Measurements from ENCODE around the gene PTPRG. TPM values are rescaled to one million over a fixed set of nuclear protein-coding genes. Genes with fewer than 3 reads are reported as not detected.

PTPRG gene
- total and polyA plus RNA-seq, 2 experiments from 2014 or later: 24.4 to 131 TPM

- Histone ChIP-seq H3K79me2 (replicated peaks; ENCODE audit: insufficient read depth) (no peaks in the 10 kb centered on the region), H3K4me3 (no peak overlapping the region), H3F3A (replicated peaks; ENCODE audit: low read depth) (no peaks in the 10 kb centered on the region), H4K20me1 (replicated peaks; ENCODE audit: insufficient read depth) (no peaks in the 10 kb centered on the region), H3K27ac (ENCODE audit: low read depth) (no peak overlapping the region), H3K9me2 (ENCODE audit: insufficient read depth) (no peaks in the 10 kb centered on the region), H3K27me3 (ENCODE audit: insufficient read depth) (no peaks in the 10 kb centered on the region), H3K36me3 (ENCODE audit: insufficient read depth) (no peaks in the 10 kb centered on the region), H3K4me2 (no peak overlapping the region), H3K4me1 (ENCODE audit: insufficient read depth) (peaks cover 3% of the 10 kb centered on the region; the same call in 1 of the 2 replicates), H2AFZ (no peak overlapping the region)
- no peak overlapping the region for H3K27ac Mint-ChIP-seq
- H3K4me3 Mint-ChIP-seq: no peak overlapping the region
- TF ChIP-seq CREB1 (CRISPR knock-in tag; IDR thresholded peaks at IDR 0.05; ENCODE audit: low read depth): no peak
- TF ChIP-seq ZNF114 (CRISPR knock-in tag; IDR thresholded peaks at IDR 0.05): no peak
- TF ChIP-seq ZNF462 (CRISPR knock-in tag; IDR thresholded peaks at IDR 0.05): no peak
- no peak for TF ChIP-seq EZH2phosphoT487 (IDR thresholded peaks at IDR 0.05; ENCODE audit: unreplicated experiment)
- no peak for TF ChIP-seq POLR2AphosphoS5 (IDR thresholded peaks at IDR 0.05; ENCODE audit: low read depth)
- no peak for TF ChIP-seq REST (IDR thresholded peaks at IDR 0.05; ENCODE audit: unreplicated experiment)
- no peak for TF ChIP-seq JUNB (IDR thresholded peaks at IDR 0.05; ENCODE audit: unreplicated experiment)
- no peak for TF ChIP-seq ETS1 (IDR thresholded peaks at IDR 0.05)
- TF ChIP-seq ZNF331 (CRISPR knock-in tag; IDR thresholded peaks at IDR 0.05; ENCODE audit: low read depth): no peak
- TF ChIP-seq EZH2 (IDR thresholded peaks at IDR 0.05; ENCODE audit: low read depth, unreplicated experiment): no peak
- no peak for TF ChIP-seq CTCF (conservative IDR thresholded peaks at IDR 0.05; ENCODE audit: low read depth in 2 of 2)
- TF ChIP-seq STAT1 (IDR thresholded peaks at IDR 0.05; ENCODE audit: unreplicated experiment): no peak
- TF ChIP-seq NANOG (IDR thresholded peaks at IDR 0.05; ENCODE audit: borderline replicate concordance): no peak
- H3K27me3 Mint-ChIP-seq (ENCODE audit: insufficient read depth, low read depth, poor library complexity): no peaks in the 10 kb centered on the region
- ATAC-seq: no peak
- peaks cover 40% of the 10 kb centered on the region for H3K36me3 Mint-ChIP-seq (ENCODE audit: low read depth)
- no peak for DNase-seq (ENCODE audit: low spot score)
- no peaks in the 10 kb centered on the region for H3K9me3 Mint-ChIP-seq
- H3K4me1 Mint-ChIP-seq: peaks cover 7% of the 10 kb centered on the region
These were observed 716.1 kb downstream of the PTPRG start for GRCh38 chr3:62277450-62277849.

Data from GM23338 (cell line).